Measurements from ENCODE around the gene PPAN.

The PPAN gene, protein sequence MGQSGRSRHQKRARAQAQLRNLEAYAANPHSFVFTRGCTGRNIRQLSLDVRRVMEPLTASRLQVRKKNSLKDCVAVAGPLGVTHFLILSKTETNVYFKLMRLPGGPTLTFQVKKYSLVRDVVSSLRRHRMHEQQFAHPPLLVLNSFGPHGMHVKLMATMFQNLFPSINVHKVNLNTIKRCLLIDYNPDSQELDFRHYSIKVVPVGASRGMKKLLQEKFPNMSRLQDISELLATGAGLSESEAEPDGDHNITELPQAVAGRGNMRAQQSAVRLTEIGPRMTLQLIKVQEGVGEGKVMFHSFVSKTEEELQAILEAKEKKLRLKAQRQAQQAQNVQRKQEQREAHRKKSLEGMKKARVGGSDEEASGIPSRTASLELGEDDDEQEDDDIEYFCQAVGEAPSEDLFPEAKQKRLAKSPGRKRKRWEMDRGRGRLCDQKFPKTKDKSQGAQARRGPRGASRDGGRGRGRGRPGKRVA

DNA sequence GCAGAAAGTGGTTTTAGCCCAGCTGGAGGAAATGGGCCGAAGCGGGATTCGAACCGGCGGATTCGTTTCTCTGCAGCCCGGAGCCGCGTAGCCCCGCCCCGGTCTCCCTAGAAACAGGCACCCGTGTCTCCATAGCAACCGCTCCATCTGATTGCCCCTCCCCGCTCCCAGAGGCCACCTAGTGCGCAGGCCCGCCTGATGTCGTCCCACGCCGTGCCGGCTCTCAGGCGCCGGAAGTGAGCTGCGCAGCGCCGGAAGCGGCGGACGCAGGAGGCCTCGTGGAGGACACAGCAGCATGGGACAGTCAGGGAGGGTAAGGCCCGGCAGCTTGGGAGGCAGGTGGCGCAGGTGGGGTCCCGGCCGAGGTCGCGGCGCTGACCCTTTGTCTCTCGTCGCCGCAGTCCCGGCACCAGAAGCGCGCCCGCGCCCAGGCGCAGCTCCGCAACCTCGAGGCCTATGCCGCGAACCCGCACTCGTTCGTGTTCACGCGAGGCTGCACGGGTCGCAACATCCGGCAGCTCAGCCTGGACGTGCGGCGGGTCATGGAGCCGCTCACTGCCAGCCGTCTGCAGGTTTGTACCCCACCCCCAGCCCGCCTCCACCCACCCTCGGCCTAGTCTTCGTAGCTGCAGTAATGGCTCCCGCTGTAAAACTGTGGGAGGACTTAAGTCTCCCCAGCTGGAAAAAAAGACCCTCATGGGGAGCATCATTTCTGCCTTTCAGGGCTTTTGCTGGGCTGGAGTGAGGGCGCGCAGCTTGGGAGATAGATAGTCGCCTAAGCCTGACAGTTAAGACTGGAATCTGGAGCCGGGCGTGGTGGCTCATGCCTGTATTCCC, at the start of gene PPAN:
PPAN (plus strand) TSS at position 263 of the 837 bp plus-strand sequence; CDS start at position 296, 33 bp downstream.
- DNase-seq, result peak; percentile 97 to 98

DNA sequence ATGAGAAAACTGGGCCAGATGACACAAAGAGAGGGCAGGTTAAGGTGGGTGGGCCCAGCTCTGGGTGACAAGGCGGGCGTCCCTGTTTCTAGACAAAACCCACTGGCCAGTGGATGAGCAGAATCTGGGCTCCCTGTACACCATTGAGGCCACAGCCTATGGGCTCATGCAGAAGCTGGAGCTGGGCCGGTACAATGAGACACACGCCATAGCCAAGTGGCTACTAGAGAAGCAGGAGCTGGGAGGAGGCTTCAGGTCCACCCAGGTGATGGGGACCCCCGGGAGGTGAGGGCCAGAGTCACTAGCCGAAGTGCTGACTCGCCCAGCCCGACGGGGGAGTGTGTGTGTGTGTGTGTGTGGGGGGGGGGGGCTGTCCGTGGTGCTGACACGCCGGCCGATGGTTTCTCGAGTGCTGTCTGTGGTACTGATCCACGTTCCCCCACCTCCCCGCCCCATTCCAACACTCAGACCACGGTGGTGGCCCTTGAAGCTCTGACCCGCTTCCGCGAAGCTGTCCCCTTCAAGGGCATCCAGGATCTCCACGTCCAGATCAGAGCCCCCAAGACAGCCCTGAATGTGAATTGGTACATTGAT, 44.3 kb upstream of the PPAN start:
- DNase-seq, result no peak

DNA sequence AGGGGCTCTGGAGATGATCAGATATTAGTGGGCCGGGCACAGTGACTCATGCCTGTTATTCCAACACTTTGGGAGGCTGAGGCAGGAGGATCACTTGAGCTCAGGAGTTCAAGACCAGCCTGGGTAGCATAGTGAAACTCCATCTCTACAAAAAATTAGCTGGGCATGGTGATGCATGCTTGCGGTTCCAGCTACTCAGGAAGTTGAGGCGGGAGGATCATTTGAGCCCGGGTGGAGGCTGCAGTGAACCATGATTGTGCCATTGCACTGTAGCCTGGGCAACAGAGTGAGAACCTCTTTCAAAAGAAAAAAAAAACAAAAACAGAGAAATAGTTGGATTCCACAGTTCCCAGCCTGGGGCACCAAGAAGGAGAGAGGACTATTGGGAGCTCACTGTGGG, 38.0 kb upstream of the PPAN start:
- DNase-seq, result no peak

DNA sequence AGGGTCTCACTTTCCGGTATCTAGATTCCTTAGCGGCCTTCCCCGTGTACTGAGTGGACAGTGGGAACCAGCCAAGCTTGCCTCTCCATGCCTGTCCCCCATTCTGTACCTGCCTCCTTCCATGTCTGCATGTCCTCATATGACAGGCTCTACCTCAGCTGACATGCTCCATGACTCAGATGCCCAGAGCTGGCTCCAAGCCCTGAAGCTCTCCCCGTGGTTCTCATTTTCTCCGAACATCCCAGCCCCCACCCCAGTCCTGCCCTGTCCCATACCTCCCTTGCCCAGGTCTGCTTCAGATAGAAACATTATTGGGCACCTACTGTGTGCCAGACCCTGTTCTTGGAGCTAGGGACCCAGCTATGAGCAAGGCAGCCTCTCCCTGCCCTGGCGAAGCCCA, 37.1 kb upstream of the PPAN start:
- DNase-seq, result no peak

DNA sequence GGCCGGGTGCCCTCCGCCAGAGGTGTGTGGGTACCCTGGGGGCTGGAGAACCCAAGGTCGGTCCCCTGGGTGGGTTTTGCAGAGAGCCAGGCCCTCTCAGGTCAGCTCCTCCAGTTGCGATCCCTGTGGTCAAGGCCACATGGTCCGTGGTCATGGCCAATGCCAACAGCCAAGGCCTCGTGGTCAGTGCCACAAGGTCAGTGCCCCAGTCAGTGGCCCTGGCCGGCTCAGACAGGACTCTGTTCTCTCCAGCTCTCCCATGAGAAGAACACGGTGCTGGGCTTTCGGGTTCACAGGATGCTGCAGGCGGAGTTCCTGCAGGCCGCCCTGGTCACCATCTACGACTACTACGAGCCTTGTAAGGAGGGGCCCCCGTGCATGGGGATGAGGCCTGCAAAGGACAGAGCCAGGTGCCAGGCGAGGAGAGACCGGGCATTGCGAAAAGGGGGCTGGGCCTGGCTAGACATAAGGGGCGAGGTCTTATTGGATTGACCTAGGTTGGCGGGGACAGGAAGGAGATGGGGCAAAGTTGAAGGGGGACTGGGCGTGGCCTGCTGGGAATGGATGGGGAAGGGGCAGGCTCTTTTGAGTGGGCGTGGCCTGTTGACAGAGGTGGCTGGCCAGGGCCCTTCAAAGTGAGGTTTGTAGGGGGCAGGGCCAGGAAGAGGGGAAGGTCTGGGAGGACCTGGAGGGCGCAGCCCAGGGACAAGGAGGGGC, 35.3 kb upstream of the PPAN start:
- DNase-seq, result no peak

DNA sequence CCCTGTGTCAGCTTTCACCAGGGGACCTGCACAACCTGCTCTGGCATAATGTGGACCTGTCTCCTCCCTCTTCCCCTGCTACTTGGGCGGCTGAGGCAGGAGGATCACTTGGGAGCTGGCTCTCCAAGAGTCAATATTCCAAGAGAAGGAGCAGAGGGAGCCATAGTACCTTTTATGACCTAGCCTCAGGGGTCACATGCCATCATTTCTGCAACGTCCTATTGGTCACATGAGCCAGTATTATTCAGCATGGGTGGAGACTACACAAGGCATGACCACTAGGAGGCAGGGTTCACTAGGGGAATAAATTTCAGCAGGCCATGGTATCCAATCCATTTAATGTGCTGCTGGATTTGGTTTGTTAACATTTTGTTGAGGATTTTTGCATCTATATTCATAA, 32.0 kb upstream of the PPAN start:
- peak; percentile 16 to 43 for DNase-seq

DNA sequence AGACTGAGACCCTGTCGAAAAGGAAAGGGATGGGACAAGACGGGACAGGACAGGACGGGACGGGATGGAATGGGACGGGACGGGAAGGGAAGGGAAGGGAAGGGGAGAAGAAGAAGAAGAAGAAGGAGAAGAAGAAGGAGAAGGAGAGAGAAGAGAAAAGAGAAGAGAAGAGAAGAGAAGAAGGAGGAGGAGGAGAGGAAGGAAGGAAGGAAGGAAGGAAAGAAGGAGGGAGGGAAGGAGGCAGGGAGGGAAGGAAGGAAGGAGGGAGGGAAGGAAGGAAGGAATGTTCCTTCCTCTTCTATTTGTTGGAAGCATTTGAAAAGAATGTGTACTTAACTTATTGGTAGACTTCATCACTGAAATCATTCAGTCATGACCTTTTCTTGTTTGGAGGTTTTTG, 29.6 kb upstream of the PPAN start:
- no peak for DNase-seq

DNA sequence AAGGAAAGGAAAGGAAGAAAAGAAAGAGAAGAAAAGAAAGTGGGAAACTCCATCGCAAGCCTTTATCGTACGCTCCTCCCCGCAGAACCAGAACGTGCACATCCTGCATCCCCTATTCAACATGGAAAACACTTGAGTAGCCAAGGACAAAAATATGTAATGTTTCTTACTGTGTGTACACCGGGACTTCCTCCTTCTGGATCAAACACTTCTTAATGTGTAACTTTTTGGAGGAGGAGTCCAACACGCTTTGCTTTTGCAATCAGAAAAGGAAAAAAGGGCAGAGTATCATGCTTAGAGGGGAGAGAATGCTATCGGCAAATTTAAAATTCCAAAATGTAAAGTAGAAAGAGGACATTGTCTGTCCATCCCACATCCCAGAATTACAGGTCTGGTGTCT, 27.8 kb upstream of the PPAN start:
- peak; percentile 27 to 31 for DNase-seq

DNA sequence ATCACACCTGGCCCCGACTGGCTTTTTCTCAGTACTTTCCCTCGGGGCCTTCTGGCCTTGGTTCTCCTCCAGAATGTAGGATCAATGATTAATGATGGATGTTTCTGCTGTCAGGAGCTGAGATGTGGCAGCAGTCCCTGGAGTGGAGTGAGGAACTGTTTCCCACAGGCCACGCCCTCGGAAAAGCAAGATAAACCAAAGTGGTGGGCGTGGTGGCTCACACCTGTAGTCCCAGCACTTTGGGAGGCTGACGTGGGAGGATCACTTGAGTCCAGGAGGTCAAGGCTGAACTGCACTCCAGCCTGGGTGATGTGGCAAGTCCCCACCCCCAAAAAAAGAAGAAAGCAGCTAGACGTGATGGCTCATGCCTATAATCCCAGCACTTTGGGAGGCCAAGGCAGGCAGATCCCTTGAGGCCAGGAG, 27.1 kb upstream of the PPAN start:
- no peak for DNase-seq

DNA sequence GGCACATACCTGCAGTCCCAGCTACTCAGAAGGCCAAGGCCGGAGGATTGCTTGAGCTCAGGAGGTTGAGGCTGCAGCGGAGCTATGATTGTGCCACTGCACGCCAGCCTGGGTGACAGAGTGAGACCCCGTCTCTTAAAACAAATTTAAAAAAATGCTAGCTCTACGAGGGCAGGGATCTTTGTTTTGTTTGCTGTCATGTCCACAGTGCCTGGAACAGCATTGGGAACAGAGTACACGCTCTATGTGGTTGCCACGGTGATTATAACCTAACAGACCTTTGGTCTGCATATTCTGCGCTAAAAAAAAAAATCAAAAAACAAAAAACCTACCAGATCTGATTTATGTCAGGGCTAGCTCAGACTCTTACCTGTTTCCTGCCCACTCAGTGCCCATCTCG, 22.3 kb upstream of the PPAN start:
- no peak for DNase-seq

DNA sequence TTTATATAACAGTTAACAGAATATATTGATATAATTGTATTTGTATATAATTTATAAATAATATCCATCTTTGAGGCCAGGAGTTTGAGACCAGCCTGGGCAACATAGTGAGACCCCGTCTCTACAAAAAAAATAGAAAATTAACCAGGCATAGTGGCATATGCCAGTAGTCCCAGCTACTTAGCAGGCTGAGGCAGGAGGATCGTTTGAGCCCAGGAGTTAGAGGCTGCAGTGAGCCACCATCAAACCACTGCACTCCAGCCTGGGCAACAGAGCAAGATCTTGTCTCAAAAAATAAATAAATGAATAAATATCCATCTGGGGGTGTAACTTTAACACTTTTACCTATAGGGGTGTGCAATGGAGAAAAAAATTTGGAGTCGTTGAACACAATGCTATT, 21.4 kb upstream of the PPAN start:
- DNase-seq, result no peak

DNA sequence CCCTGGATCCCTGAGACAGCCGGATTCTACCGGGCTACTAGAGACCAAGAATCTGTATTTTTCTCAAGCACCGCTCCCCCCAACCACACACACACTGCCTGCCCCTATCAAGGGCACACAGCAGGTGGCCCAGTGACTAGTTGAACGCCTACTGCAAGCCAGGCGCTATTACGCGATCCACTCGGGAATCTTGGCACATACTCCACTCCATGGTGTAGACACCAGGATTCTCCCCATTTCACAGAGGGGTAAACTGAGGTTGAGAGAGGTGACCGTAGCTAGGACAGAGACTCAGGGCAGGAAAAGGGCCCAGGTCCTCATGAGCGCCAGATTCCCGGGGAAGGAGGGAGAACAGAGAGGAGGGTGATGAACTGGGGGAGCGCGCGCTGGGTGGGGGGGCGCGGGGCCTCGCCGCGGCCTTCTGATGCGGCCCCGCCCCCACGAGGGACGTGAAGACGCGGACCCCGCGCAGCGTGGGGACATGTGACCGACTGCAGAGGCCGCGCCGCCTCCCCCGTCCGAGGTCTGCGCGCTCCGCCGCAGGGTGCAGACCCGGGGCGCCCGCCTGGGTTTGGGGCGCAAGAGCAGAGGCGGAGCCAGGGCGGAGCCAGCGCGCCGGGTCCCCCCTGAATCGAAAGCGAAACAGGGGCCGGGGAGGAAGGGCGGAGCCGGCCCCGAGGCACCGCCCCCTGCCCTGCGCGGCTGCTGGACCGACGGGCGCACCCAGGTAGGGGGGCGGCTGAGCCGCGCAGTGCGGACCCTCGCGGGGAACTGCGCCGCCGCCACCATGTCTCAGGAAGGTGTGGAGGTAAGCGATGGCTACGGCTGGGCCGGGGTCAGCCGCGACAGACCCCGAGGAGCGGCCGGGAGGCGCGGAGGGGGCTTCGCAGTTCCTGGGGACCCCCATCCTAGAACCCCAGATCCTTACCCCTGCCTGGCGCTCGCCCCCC, 20.2 kb upstream of the PPAN start, which contains the start of gene SHFL:
SHFL (plus strand) TSS at position 677 of the 950 bp plus-strand sequence; CDS start at position 788, 111 bp downstream.
- peak; percentile 51 to 87 for DNase-seq

DNA sequence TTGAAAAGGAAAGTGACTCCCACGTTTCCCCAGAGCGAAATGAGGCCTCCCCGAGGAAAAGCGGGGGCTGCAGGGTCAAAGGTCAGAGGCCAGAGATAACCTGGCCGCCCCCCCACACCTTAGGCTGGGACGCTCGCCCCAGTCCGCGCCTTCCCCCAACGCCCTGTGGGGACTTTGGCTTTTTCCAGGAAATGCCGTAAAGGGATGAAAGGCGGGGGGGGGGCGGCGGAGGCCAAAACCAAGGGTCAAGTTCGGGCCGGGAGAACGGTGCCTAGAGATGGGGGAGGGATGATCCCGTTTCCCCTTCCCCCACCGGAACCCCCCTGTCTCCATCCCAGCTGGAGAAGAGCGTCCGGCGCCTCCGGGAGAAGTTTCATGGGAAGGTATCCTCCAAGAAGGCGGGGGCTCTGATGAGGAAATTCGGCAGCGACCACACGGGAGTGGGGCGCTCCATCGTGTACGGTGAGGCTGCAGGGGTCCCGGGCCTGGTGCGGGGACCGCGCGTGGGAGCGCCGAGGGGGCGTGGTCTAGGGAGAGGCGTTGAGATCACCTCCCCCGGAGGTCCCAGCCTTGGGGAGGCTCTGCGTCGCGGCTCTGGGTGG, 19.5 kb upstream of the PPAN start:
- DNase-seq, result no peak

DNA sequence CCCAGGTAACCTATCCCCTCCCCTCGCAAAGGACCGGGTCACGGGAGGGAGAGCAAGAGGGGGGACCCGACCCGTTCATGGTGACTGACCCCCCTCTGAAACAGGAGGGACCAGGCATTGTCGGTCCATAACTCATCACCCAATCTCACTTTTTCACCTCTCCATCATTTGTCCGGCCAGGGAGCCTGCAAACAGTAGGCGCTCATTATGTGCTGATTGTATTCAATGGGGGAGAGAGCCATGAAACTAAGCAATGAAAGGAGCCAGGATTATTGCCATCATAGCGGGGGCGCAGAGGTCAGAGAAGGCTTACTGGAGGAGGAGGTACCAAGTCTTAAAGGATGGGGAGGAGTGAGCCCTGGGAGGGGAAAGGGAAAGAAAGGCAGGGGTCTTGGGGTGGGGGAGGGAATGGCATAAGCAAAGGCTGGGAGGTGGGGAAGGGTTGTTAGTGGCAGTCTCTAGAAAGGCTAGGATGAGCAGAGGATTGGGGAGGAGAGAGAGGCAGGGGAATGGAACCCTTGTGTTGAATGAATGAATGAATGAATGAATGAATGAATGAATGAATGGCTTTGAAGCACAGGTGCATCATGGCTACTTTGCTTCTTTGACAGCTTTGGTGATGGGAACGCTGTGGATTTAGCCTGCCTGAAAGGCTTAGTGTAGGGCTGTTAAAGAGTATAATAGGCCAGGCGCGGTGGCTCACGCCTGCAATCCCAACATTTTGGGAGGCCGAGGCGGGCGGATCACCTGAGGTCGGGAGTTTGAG, 18.7 kb upstream of the PPAN start:
- DNase-seq, result no peak

DNA sequence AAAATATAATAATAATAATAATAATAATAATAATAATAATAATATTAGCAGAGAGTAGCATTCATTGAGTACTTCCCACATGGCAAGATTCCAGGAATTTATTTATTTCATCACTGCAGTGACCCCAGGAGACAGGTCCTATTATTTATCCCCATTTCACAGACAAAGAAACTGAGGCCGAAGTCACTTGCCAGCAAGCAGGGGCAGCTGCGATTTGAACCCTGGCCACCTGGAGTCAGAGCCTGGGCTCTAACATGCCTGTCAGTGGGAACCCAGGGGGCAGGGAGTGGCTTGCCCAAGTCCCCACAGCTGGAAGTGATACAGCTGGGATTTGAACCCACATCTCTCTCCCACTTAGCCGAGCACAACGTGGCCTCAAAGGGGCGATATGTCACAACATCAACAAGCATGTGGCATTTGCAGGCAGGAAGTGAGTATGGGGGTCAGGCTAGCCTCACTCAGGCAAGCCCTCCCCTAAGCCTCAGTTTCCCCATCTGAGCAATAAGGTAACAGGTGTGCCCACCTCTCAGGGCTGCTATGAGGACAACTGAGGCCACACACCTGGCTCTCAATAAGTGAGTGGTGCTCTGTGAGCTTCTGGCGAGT, 17.1 kb upstream of the PPAN start:
- DNase-seq, result no peak

DNA sequence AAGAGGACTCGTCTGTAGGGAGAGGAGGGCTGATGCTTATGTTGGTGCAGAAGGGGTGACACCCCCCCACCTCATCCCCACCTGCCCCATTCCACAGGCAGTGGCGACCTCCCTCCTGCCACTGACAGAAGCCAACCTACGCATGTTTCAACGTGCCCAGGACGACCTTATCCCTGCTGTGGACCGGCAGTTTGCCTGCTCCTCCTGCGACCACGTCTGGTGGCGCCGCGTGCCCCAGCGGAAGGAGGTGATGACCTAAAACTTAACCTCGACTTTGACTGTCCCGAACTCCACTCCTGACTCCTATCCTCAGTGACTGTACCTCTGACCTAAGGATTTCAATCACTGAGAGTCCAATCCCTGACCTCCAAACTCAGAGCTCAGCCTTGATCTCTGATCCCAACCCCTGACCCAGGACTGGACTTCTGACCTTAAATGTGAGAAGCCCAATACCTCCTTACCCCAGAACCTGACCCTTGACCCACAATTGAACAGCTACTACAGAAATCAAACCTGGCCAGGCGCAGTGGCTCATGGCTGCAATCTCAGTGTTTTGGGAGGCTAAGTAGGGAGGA, 16.3 kb upstream of the PPAN start:
- DNase-seq, result no peak

DNA sequence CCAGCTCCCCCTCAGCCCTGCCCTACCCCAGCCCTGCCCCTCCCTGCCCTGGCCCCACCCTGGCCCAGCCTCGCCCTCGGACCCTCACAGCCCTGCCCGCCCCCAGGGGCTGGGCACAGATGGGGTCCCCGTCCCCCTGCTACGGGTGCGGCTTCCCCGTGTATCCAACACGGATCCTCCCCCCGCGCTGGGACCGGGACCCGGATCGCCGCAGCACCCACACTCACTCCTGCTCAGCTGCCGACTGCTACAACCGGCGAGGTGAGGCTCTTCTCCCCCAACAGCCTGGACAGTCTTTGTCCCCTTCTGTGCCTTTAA, 14.8 kb upstream of the PPAN start:
- DNase-seq, result no peak

DNA sequence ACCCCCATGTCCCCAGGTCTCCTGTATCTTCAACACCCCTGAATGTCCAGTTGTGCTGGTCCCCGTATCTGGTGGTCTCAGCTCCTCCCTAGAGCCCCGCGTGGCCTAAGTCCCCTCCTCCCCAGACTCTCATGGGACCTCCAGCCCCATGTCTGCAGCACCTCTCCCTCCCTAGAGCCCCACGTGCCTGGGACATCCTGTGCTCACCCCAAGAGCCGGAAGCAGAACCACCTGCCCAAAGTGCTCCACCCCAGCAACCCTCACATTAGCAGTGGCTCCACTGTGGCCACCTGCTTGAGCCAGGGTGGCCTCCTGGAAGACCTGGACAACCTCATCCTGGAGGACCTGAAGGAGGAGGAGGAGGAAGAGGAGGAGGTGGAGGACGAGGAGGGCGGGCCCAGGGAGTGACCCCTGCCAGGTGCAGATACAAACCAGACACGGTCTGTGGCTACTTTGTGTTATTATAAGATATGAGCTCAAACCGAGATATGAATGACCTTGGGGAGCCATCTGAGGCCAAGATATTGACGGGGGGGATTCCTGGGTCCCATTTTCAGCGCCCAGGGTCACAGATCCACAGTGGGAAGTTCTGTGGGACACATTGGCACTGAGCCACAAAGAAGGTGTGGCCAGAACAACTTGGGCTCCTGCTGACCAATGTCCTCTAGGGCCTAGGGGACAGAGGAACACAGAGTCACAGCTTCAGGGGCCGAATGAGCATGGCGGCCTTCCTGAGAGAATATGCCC, 14.1 kb upstream of the PPAN start:
- no peak for DNase-seq

Data from inflammatory macrophage treated with lipopolysaccharide for 1 hour (primary cell).